K562 (cell line): ENCODE measurements around the gene EFHD2. TPM values are rescaled to one million over a fixed set of nuclear protein-coding genes. Genes with fewer than 3 reads are reported as not detected.

ENCODE experiments used
- ATAC-seq: fragments of 200-7000 bp; cut with Tn5 transposase; 3 replicates; pipeline ENCODE4 v1.9.1; 2020; ENCODE audit warnings: moderate library complexity
- BruUV-seq: library from RNA; stranded (reverse); fragments of 400-500 nt; replicated peaks from 2 replicates; lab custom pipeline; 2021; lab: Mats Ljungman, UMichigan
- CTCF ChIA-PET: fragments of 300-600 bp; formaldehyde crosslinking; extraction: SDS; loops from one replicate; lab custom pipeline; 2021; ENCODE audit warnings: low intra/inter-chr PET ratio; lab: Yijun Ruan, JAX
- POLR2A ChIA-PET: fragments of 300-600, 350-650 bp; sonication (Branson Sonifier 250); formaldehyde crosslinking; extraction: SDS; loops from one replicate; lab custom pipeline; 2021; ENCODE audit warnings: antibody characterized with exemption, inconsistent platforms; lab: Yijun Ruan, JAX
- DNase-seq, 4 experiments: peaks; one replicate each; pipeline versions ENCODE4 v3.0.0 to v3.0.0-alpha.2; 2011 to 2018; ENCODE audit warnings: low spot score in 3 of 4, mixed read lengths in 3 of 4; ENCODE audit errors: extremely low read depth in 1 of 4
- FAIRE-seq: peaks from 2 replicates; lab custom pipeline; 2011; peaks lifted over from hg19 to GRCh38; lab: Jason Lieb, UNC
- H2AFZ ChIP-seq: 2 replicates; pipeline ENCODE4 v1.6.0; 2011; ENCODE audit warnings: low read depth, low read length, control low read depth, inconsistent platforms
- H3K27ac ChIP-seq: fragments of 200-600 bp; 3 replicates; pipeline ENCODE4 v1.8.0; 2011; ENCODE audit warnings: low read depth, mild to moderate bottlenecking, control low read depth, inconsistent platforms, low read length, moderate library complexity, mixed read lengths; ENCODE audit errors: extremely low read depth
- H3K27me3 ChIP-seq, 2 experiments: fragments of 300-600 bp in 1 of 2; 2 replicates in 1 of 2; 3 replicates in 1 of 2; pipeline versions ENCODE4 v1.6.0 to v1.8.0; 2011; ENCODE audit warnings: inconsistent platforms in 2 of 2, low read length in 2 of 2, mild to moderate bottlenecking in 1 of 2, mixed read lengths in 1 of 2, moderate library complexity in 1 of 2; ENCODE audit not compliant: control insufficient read depth in 2 of 2, insufficient read depth in 2 of 2
- H3K36me3 ChIP-seq: fragments of 300-600 bp; 3 replicates; pipeline ENCODE4 v1.8.0; 2011; ENCODE audit warnings: mild to moderate bottlenecking, low read length, inconsistent platforms; ENCODE audit not compliant: control insufficient read depth, insufficient read depth
- H3K4me1 ChIP-seq, 2 experiments: fragments of 200-600 bp in 1 of 2; replicated peaks in 1 of 2; 2 replicates in 1 of 2; 3 replicates in 1 of 2; pipeline versions ENCODE4 v1.5.1 to v1.8.0; 2011; ENCODE audit warnings: inconsistent platforms in 2 of 2, low read length in 2 of 2, mild to moderate bottlenecking in 1 of 2, mixed read lengths in 1 of 2, moderate library complexity in 1 of 2; ENCODE audit not compliant: control insufficient read depth in 2 of 2, insufficient read depth in 2 of 2
- H3K4me2 ChIP-seq: 2 replicates; pipeline ENCODE4 v1.6.1; 2011; ENCODE audit warnings: low read length, control low read depth, inconsistent platforms, mixed read lengths; ENCODE audit not compliant: insufficient read depth
- H3K4me3 ChIP-seq: fragments of 200-600 bp; sonication (generic), shearing (Covaris generic); 2 replicates; pipeline ENCODE4 v1.5.1; 2016; ENCODE audit warnings: control low read depth, inconsistent platforms
- H3K79me2 ChIP-seq: fragments of 200-600 bp; 3 replicates; pipeline ENCODE4 v1.8.0; 2011; ENCODE audit warnings: low read length, inconsistent platforms; ENCODE audit not compliant: control insufficient read depth, insufficient read depth
- H3K9ac ChIP-seq, 2 experiments: 2 replicates each; pipeline versions ENCODE4 v1.6.0 to v1.6.1; 2011; ENCODE audit warnings: low read depth in 2 of 2, low read length in 2 of 2, control low read depth in 1 of 2, inconsistent platforms in 1 of 2, mild to moderate bottlenecking in 1 of 2, mixed read lengths in 1 of 2; ENCODE audit not compliant: insufficient read depth in 1 of 2
- H3K9me1 ChIP-seq: one replicate; pipeline ENCODE4 v1.6.0; 2011; ENCODE audit warnings: inconsistent platforms, mild to moderate bottlenecking, low read length, moderate library complexity; ENCODE audit not compliant: control insufficient read depth, insufficient read depth
- H3K9me3 ChIP-seq: replicated peaks from 2 replicates; pipeline ENCODE4 v1.5.1; 2011; ENCODE audit warnings: low read depth, low read length, inconsistent platforms; ENCODE audit not compliant: control insufficient read depth, insufficient read depth
- H4K20me1 ChIP-seq: replicated peaks from 2 replicates; pipeline ENCODE4 v1.6.1; 2011; ENCODE audit warnings: low read length, inconsistent platforms, mixed read lengths; ENCODE audit not compliant: control insufficient read depth, insufficient read depth
- ATF6 ChIP-seq: sonication (generic); formaldehyde crosslinking; IDR thresholded peaks from 2 replicates; pipeline ENCODE4 v1.4.0; 2020; ENCODE audit warnings: mild to moderate bottlenecking, missing genetic modification reagents
- ZBTB33 ChIP-seq: sonication (generic); formaldehyde crosslinking; IDR thresholded peaks from 2 replicates; pipeline ENCODE4 v1.8.1; 2023; ENCODE audit warnings: mild to moderate bottlenecking, missing genetic modification reagents
- WGBS: fragments of 100-300 bp; shearing (Covaris generic); methylation state at CpG from one replicate; pipeline ENCODE4 v1.1.6; 2016; ENCODE audit warnings: low coverage, mixed read lengths; ENCODE audit not compliant: insufficient coverage; ENCODE audit errors: missing lambda C conversion rate; 5-methylcytosine and 5-hydroxymethylcytosine counted together
- in situ Hi-C: fragments of 300-500 bp; cut with MboI; formaldehyde crosslinking; loops from 4 replicates; pipeline ENCODE4 v1.15.0; 2018; ENCODE audit warnings: inconsistent platforms, mixed read lengths
- intact Hi-C: fragments of 100-400 bp; cut with micrococcal nuclease; formaldehyde crosslinking; loops from 2 replicates; pipeline ENCODE4 v1.14.2; 2022
- polyA plus RNA-seq, 8 experiments: library from polyadenylated mRNA; depleted of rRNA in 4 of 8; stranded (reverse) in 5 of 8; unstranded in 3 of 8; fragments of >200 nt; fragmentation: Nextera tagmentation in 2 of 8; fragmentation: Illumina TruSeq in 1 of 8; extraction: Ambion mirVana in 2 of 8; extraction: Trizol in 1 of 8; gene quantifications; 2 replicates each; pipeline versions ENCODE4 v1.2.1 to v1.2.3, GENCODE V29; 2011 to 2014; ENCODE audit warnings: inconsistent platforms in 1 of 8, missing spikeins in 1 of 8
- total RNA-seq, 7 experiments: library from RNA; depleted of rRNA in 6 of 7; stranded (reverse); fragments of >200 nt in 6 of 7; fragmentation: Illumina TruSeq in 2 of 7; extraction: Trizol in 2 of 7; gene quantifications; 2 replicates each; pipeline versions ENCODE4 v1.2.1 to v1.2.3, GENCODE V29; 2011 to 2021; ENCODE audit warnings: low replicate concordance in 1 of 7
- TF ChIP-seq, protein P1 (sequence below): fragments of 250-450 bp; sonication (Bioruptor Pico); IDR thresholded peaks from 2 replicates; pipeline ENCODE4 v1.8.0; 2021; ENCODE audit warnings: moderate library complexity, mild to moderate bottlenecking, inconsistent platforms

Gene EFHD2
- total and polyA plus RNA-seq, 9 of the 15 experiments (the other 6 are each of a cell fraction or from before 2014, with no cell fraction given), result 1.7 to 73.5 (median 25.2) TPM

DNA sequence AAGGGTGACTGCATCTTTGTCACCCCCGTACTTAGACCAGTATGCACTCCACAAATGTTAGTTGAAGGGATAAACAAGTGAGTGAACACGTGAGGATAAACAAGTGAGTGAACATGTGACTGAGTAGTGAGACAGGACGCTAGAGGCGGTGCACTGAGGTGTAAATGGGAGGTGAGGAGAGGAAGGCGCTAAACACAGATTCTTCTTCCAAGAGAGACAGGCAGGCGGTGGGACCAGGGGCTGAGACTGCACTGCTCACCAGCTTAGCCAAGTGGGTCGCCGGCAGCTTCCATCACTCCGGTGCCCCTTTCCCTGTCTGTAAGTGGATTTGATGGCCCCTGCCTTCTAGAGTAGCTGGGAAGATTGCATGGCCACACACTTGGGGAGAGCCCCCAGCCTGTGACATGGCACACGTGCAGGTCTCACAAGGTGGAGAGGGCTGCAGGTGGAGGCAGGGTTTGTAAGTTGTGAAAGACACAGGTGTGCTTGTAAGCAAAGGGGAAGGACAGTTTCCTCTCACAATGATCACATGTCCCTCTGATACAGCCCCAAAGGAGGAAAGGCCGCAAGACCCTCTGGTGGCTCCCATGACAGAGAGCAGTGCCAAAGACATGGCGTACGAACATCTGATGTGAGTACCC lies 47.5 kb upstream of the EFHD2 start:
- H4K20me1 ChIP-seq, result no peaks in the 10 kb centered on the region
- H2AFZ ChIP-seq, result no peak overlapping the region
- DNase-seq (no peak), FAIRE-seq (no peak), ATAC-seq (no peak)
- POLR2A ChIA-PET, result interaction anchor here (0.8 kb wide), 1 partner anchor 11 kb away, joined by 3 read pairs; no protein-coding TSS in a partner anchor
- peaks cover 3 to 29% of the 10 kb centered on the region in 2 experiments for H3K27me3 ChIP-seq
- no peaks in the 10 kb centered on the region for H3K9me3 ChIP-seq
- H3K9me1 ChIP-seq, result no peaks in the 10 kb centered on the region
- intact Hi-C loops, result no loop called here
- peaks cover 12 to 13% of the 10 kb centered on the region in 2 experiments for H3K4me1 ChIP-seq
- no TSS peak for BruUV-seq
- 35% methylated on average over 13 of the region's 13 CpGs for WGBS
- H3K36me3 ChIP-seq, result no peaks in the 10 kb centered on the region
- no peaks in the 10 kb centered on the region for H3K79me2 ChIP-seq
- no peak overlapping the region for H3K4me3 ChIP-seq
- no peak overlapping the region for H3K27ac ChIP-seq
- no peak overlapping the region for H3K9ac ChIP-seq
- no peak for TF ChIP-seq ATF6 (CRISPR knock-in tag)
- TF ChIP-seq, protein P1, sequence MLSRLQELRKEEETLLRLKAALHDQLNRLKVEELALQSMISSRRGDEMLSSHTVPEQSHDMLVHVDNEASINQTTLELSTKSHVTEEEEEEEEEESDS (CRISPR knock-in tag), result no peak
- TF ChIP-seq ZBTB33 (CRISPR knock-in tag), result peak; percentile 56
- no peak overlapping the region for H3K4me2 ChIP-seq
- in situ Hi-C loops, result no loop called here
- CTCF ChIA-PET, result no interaction called here
